NOMO-1 treated with DMSO at 0.1 percent for 48 hours (cell line): ENCODE measurements around the gene SRP54.
"Not testable (repeated sequence)": the region's sequence is repeated elsewhere in the genome, so short reads cannot be mapped to it uniquely, and the experiment has no call there.

Experiments
- DNase-seq: peaks from one replicate; lab custom pipeline; 2025; ENCODE audit not compliant: unreplicated experiment; lab: John Stamatoyannopoulos, UW

SRP54 gene

DNA sequence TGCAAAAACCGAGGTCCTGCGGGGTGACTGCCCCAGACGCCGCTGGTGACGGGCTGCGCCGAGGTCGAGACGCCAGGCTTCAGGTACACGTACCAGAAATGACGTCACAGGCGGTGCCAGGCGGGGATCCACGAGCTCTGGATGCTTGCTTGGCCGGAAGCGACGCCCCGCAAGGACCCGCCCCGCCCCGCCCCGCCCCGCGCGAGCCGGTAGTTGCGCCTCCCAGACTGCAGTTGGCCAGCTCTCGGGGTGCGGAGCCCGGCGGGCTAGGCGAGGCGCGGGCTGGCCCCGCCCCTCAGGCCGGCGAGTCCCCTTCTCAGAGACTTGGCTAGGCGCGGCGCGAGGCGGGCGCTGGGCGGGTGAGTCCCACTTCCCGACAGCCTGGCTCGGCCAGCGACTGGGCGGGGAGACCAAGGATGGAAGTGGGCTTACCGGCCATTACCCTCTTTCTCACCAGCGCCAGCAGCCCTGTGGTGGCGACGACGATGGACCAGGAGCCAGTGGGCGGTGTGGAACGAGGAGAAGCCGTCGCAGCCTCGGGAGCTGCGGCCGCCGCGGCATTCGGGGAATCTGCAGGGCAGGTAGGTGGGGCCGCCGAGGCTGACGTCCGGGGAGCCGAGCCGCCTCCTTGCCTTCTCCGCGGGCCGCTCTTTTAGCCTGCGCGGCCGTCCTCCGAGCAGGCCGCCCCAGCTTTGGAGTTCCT, 63.4 kb downstream of the SRP54 start, which contains the start of gene FAM177A1:
TSS of gene FAM177A1 (plus strand) at position 225 of the 703 bp plus-strand sequence. CDS start at position 417, 192 bp downstream.
- peak; percentile 97 for DNase-seq

DNA sequence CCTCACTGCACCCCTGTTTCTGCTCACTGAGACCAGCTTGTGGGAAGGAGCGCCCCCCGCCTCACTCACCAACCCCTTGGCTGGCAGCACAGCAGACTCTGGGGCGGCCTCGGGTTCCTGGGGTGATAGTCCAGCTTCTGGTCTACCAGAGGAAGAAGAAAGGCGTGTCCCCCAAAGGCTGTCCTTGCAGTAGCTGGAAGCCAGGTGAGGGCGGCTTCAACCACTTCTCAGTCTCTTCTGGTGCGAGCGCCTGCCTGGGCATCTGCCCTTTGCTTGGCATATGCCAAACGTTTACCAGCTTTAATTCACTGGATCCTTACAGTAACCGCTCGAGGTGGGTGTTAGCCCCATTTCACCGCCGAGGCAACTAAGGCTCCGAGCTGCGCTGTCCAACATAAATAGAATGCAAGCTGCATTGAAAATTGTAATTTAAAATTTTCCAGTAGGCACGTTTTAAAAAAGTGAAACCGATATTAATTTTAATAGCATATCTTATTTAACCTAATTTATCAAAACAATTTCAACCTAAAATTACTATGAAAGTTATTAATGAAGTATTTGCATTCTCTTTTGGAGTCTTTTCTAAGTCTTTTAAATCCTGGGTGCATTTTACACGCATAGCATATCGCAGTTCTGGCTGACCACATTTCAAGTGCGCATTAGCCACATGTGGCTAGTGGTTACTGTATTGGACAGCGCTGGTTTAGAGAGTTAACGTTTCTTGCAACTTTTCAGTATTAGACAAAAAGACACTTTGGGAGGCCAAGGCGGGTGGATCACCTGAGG, 64.2 kb downstream of the SRP54 start:
- peak; percentile 48 for DNase-seq

DNA sequence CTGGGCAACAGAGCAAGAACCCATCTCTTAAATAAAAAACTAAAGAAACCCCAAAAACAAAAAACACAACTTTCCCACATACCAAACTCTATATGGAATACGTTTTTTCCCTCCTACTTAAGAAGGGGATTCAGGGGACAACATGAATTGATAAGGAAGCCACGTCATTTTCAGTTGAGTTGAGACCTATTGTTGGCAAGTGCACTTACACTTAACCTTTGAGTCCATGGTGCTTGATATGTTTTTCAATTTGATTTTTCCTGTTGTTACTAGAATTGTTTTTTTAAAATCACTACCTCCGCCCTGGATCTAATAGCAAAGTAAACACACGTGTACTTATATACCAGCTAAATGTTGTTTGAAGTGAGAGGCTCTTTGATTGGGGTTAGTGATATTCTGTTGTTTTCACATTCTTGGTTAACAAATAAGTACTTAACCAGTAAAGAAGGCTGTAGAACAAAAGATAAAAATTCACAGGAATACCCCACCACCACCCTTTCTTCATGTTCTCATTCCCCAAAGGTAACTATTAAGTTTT, 65.3 kb downstream of the SRP54 start:
- DNase-seq: no peak

DNA sequence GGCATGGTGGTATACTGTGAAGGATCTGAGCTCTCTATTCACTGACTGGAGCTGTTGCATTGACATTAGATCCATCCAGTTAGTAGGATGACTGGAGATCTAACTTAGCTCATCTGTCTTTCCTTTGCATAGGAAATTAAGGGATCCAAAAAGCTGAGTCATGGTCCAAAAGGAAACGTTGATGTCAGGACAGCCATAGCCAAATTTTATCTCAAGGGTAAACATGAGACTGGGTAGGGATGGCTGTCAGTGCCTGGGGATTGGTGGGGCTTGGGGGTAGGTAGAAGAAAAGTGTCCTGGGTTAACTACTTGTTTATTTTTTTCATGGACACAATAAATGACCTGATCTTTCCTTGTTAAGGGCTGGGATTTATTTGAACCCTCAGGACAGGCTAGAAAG, 67.9 kb downstream of the SRP54 start:
- DNase-seq: no peak

DNA sequence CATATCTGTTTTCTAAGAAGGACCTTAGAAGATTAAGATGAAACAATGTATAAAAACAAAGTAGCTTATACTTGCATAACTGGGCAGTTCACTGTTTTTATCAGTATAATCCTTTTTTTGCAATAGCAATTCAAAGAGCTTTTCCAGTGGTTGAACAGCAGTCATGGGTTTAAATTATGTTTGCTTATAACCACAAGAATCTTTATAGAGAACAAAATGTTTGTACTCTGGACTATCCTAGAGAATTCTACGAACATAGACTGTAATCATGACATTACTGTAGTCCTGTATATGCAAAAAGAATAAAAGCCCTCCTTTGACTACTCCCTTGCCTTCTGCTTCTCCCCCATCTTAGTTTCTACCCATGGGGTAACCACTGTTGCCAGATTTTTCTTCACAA, 69.0 kb downstream of the SRP54 start:
- no peak for DNase-seq

DNA sequence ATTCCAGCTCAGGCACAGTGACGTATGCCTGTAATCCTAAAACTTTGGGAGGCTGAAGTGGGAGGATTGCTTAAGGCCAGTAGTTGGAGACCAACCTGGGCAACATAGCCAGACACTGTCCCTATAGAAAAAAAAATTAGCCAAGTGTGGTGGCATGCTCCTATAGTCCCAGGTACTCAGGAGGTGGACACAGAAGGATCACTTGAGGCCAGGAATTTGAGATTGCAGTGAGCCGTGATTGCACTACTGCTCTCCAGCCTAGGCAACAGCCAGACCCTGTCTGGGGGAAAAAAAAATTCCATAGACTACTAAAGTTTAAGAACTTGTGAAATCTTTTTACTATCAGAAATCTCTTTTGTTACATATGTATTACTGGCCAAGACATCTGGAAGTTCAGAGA, 69.8 kb downstream of the SRP54 start:
- no peak for DNase-seq

DNA sequence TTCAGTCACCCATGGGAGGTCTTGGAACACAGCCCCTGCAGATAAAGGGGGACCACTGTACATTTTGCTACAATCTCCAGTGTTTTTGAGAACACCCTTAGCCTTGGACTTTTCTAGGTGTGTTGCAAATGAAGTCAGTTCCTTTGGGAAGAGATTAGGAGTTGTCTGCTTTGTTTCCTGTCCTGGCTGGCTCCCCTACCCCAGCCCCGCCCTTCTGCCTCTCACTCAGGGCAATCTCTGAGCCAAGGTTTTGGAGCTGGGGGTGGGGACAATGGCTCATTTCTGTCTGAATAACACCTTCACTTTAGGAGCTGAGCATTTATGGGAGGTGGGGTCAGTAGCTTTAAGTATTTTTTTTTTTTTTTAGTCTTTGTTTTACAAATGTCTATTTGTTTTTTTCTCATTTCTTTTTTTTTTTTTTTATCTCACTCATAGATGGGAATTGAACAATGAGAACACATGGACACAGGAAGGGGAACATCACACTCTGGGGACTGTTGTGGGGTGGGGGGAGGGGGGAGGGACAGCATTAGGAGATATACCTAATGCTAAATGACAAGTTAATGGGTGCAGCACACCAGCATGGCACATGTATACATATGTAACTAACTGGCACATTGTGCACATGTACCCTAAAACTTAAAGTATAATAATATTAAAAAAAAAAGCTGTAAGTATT, 78.5 kb downstream of the SRP54 start:
- not testable (repeated sequence) for DNase-seq

DNA sequence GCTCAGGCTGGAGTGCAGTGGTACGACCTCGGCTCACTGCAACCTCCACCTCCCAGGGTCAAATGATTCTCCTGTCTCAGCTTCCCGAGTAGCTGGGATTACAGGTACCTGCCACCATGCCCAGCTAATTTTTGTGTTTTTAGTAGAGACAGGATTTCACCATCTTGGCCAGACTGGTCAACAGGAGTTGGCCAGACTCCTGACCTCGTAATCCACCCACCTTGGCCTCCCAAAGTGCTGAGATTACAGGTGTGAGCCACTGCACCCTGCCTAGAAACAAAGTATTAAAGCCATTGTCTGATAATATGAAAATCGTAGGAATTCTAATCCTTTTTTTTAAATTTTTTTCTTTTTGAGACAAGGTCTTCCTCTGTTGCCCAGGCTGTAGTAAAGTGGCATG, 82.9 kb downstream of the SRP54 start:
- DNase-seq: not testable (repeated sequence)

DNA sequence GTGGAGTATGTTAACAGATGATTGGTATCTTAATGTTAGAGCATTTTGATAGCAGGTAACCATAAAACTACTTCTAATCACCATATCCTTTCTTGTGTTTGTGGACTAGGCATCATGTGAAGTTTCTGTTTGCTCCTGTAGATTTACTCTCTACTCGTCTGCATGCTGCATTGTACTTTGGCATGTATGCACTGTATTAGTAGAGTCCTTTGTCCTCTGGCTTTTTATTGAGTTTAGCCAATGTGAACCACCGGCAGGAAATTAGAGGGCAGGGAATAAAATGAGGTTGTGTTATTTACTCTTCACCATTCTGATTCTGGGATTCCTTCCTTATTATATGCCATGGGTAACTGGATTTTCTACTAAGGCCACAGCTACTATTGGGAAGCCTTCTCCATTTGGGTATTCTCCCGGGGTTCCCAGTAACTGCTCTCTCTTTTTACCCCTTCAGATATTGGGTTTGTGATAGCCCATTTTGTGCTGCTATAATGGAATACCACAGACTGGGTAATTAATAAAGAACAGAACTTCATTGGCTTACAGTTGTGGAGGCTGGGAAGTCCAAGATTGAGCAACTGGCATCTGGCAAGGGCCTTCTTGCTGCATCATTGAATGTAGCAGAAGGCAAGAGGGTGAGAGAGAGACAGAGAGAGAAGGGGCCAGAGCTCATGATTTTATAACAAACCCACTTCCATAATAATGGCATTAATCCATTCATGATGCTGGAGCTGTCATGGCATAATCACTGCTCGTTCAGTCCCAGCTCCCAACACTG, 85.6 kb downstream of the SRP54 start:
- DNase-seq: no peak

DNA sequence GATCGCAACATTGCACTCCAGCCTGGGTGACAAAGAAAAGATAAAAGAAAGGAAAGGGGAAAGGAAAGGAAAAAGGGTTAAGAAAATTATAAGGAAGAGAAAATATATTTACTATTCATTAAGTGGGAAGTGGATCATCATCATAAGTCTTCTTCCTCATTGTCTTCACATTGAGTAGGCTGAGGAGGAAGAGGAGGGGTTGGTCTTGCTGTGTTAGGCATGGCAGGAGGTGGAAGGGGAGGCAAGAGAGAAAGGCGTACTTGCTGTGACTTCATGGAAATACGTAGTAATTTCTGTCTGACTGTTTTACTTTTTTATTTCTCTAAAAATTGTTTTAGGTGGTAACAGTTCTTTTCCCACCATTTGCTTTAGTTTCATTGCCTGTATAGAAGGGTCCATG, 89.4 kb downstream of the SRP54 start:
- no peak for DNase-seq

DNA sequence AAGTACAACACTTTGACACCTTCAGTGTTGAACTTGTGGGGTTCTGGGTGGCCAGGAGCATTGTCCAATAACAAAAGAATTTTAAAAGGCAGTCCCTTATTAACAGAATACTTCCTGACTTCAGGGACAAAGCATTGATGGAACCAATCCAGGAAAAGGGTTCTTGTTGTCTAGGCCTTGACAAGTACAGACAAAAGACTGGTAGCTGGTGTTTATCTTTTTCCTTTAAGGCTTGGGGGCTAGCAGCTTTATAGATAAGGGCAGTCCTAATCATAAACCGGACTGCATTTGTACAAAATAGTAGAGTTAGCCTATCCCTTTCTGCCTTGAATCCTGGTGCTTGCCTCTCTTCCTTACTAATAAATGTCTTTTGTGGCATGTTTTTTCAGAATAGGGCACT, 90.7 kb downstream of the SRP54 start:
- no peak for DNase-seq

DNA sequence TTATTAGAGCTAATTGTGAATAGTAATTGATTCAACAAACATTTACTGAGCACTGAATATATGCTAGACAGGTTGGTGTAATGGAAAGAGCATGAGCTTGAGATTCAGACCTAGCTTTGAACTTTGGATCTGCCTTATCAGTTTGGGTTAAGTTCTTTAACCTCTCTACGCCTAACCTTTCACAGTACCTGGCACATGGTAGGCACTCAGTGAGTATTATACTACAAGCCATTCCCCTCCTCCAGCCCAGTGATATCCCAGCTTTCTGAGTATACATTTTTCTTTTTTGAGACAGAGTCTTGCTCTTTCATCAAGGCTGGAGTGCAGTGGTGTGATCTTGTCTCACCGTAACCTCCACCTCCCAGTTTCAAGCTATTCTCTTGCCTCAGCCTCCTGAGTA, 95.3 kb downstream of the SRP54 start:
- DNase-seq: no peak
